Umbilical cord (tissue), 2 donors: Measurements from ENCODE around the gene BLVRA. TPM values are rescaled to one million over a fixed set of nuclear protein-coding genes. Genes with fewer than 3 reads are reported as not detected.

Source experiments
- DNase-seq: peaks from one replicate; pipeline ENCODE4 v3.0.0-alpha.2; 2015; ENCODE audit warnings: low spot score
- total RNA-seq: library from RNA; depleted of rRNA; stranded (reverse); fragments of >200 nt; gene quantifications from one replicate; pipeline ENCODE4 v1.2.3, GENCODE V29; 2014; ENCODE audit warnings: low replicate concordance; ENCODE audit not compliant: insufficient read depth

Gene BLVRA
- total RNA-seq, 1 donor from 2014 or later: 10.4 TPM

DNA sequence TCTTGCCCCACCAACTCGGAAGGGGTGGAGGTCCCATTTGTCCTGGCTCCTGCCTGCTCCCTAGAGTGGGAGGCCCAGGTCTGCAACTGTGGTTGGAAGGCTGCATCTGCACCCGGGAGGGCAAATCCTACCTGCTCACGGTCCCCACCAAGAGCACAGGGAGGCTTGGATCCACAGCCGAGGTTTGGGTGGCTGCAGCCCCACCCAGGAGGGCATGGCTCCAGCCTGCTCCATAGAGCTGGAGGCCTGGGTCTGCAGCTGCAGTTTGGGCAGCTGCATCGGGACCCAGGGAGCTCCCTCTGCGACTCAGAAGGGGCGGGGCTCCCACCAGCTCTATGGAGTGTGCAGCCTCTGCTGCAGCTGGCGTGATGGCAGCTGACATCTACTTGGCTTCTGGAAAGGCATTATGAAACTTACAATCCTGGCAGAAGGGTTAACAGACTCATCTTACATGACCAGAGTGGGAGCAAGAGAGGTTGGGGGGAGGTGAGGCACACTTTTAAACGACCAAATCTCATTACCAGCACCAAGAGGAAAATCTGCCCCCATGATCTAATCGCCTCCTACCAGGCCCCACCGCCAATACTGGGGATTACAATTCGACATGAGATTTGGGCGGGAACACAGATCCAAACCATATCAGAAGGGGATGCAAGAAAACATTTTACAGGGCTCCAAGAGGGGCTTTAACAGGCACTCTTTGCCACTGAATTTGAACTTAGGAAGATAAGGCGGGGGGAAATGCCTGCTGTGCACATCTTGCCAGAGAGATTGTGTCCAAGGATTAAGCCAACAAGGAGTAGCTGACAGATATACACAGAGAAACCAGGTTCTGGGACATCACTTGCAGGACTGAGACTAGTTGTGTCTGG is 8.2 kb upstream of the BLVRA start:
- DNase-seq: peak; percentile 41

DNA sequence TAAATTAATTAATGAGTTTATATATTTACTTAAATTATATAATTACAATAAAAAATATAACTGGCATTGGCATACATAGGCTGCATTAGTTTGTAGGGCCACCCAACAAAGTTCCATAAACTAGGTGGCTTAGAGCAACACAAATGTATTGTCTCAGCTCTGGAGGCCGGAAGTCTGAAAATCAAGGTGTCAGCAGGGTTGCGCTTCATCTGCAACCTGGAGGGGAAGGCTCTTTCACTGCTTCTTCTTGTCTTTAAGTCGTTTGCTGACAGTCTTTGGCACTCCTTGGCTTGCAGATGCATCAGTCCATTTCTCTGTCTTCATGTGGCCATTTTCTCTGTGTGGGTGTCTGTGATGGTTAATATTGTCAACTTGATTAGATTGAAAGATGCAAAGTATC is 6.1 kb upstream of the BLVRA start:
- no peak for DNase-seq

DNA sequence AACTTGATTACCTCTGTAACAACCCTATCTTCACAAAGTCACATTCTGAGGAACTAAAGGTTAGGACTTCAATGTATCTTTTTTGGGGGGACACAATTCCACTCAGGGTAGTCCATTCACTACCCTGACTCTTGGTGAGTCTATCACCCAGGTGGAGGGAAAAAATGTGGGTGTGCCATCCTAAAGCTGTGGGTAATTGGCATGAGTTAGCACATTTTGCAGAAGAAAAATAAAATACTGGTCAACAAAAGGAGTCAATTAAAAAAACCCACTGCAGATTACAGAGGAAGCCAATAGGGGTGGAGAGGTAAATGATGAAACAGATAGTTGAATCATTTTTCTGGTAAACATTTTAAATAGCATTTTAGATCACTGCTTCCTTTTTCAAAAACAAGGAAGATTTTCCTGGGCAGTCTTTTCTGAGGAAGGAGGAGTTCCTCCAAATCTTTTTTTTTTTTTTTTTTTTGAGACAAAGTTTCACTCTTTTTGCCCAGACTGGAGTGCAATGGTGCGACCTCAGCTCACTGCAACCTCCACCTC is 5.1 kb upstream of the BLVRA start:
- no peak for DNase-seq

DNA sequence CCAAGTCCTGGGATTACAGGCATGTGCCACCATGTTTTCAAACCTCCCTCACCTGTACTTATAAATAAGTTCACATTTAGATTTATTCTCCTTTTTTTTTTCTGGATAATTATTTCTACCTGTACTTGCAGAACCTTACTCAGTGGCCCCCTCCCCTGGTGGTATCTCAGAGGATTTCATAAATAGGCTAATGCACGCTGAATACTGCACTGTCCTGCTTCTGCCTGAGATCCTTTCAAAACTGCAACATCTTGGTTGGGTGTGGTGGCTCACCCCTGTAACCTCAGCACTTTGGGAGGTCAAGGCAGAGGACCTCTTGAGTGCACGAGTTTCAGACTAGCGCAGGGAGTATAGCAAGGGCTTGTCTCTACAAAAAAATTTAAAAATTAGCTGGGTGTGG is 4.6 kb upstream of the BLVRA start:
- DNase-seq: no peak

DNA sequence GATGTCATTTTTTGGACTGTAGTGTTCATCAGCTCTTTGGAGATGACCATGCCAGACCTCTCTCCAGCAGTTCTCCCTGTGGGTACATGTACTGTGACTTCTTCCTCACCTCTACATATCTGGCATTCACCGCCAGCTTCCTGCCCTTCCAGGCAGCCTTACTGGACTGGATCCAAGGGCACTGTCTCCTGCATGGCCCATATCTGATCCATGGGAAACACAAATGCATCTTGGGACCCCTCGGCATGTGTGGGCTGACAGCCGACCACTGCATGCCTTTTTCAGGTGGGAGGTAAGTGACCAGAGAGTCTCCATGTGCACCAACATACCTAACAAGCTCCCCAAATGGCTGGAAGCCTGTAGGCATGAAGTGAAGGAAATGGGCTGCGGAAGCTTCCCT is 3.9 kb upstream of the BLVRA start:
- no peak for DNase-seq

DNA sequence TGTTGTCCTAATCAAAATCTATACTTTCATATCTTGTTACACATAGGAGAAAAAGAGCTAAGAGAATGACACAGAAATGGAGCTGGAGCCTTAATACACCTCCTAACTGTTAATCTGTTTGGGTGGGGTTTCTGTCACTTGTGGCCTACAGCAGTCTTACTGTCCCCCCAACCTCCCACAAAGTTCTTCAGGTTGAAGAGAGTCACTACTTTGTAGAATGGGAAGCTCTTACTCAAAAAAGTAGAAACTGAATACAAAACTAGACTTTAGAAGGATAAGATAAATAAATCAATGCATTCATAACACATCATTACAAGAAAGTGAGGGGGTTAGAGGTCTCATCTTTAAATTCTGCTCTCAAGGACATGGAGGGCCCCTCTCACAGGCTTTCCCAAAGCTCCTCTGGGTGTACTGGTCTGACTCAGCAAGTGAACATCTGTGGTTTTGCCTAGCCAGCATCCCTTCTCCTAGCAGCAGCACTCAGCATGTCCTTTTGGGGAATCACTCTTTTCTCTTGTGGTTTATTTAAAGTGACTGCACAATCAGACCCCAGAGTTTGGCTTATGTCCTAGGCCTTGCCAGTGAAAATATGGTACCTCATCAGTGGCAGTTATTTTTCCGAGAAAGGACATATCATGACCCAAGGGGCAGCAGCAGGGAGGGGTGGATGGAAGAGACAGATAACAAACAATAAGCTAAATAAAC is 2.0 kb upstream of the BLVRA start:
- DNase-seq: peak; percentile 81

DNA sequence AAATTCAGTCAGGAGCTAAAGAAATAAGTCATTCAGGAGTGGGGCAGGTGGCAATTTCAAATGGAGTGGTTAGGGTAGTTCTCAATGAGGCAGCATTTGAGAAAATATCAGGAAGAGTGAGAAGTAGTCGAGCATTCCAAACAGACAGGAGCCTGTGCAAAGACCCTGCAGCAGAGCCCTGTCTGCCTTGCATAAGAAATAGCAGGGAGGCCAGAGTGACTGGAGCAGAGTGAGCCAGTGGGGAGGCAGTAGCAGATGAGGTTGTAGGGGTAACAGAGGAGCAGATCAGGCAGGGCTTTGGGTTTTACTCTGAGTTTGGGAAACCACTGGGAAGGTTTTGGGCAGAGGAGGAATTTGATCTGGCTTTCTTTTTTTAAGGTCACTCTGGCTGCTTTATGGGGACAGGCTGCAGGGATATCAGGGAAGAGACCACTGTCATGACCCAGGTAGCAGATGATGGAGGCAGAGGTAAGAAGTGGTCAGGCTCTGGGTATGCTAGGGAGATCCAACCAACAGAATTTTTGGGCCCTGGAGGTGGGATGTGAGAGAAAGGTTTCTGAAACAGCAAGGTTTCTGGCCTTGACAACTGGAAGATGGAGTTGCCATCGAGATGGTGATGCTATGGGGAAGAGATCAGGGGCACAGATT is 1.3 kb upstream of the BLVRA start:
- DNase-seq: no peak

DNA sequence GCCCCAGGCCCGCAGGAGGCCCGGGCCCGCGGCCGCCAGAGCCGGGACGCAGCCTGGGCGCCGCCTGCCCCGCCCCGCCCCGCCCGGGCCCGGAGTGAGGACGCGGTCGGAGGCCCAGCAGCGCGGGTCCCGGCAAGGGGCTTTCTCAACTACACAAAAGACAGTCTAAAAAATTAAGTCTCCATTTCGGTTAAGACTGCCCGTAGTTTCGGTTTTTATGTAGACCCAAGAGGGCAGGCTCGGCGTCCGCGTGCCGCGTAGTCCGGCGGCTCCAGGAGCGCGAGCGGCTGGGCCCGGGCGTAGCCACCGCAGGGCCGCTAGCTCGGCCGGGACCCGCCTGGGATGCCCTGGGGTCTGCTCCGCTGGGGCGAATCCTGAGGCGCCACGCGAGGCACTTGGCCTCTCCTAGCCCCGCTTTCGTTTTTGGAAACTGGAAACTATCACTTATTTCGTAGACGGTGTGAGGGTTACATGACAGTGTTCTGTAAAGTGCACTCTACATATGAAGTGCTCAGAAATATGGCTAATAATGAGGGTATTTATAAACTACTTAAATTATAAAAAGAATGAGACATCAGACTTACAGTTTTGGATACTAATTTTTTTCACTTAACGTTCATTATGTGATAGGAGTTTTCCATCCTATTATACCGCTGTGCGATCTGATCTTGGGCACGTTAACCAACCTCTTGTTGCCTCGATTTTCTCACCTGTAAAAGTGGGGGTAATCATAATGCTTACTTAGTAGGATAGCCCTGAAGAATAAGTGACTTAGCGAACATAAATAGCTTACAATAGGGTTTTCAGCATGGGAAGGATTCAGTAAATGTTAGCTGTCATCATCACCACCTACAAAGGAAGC is 573 bp downstream of the BLVRA start:
- peak; percentile 46 for DNase-seq

DNA sequence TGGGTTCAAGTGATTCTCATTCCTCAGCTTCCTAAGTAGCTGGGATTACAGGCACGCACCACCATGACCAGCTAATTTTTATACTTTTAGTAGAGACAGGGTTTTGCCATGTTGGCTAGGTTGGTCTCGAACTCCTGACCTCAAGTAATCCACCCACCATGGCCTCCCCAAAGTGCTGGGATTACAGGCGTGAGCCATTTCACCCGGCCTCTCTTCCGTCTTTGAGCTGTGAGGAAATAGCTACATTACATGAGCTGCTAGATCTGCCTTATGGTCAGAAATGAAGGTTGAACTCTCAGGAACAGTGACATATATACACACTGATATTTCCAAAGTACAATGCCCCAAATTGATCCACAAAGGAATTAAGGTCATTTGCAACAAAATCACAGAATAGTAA is 2.4 kb downstream of the BLVRA start:
- DNase-seq: no peak

DNA sequence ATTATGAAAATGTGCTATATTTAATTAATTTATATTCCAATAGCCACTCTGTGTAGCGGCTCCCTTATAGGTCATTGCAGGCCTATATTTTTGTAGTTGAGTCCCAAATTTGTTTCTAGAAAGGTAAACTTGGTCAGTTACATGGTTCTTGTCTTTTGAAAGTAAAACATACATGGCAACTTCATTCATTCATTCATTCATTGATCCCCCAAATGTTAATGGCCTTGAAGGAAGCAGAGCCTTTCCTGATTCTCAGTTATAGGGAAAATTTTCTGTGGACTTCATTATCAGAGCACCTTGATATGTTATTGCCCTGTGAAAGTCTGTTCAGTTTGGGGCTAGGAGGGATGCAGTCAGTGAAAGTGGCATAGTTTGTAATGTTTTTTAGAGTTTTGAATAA is 2.9 kb downstream of the BLVRA start:
- DNase-seq: no peak

DNA sequence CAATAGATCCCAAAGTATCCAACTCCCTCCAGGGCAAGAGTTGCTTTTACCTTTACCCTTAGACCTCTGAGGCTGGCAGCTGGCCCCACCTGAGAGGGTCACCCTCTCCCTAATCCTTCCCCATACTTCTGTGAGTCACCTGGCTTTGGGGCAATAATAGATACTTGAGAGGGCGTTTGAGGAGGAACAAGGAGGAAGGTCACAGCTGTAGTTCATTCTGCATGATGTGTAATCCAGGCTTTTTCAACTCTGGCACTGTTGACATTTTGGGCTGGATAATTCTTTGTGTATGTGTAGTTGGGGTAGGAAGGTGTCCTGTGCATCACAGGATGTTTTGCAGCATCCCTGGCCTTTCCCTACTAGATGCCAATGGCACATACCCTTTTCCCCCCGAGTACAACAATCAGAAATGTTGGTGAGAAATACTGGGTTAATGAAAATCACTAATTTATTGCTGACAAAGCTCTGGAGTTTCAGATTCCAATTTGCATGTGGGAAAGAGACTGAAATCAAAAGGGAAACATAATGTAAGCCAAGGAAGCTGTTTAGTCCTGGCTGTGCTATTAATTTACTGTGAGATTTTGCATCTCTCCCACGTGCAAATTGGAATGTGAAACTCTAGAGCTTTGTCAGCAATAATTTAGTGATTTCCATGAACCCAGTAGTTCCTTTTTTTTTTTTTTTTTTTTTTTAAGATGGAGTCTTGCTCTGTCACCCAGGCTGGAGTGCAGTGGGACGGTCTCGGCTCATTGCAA is 3.6 kb downstream of the BLVRA start:
- no peak for DNase-seq

DNA sequence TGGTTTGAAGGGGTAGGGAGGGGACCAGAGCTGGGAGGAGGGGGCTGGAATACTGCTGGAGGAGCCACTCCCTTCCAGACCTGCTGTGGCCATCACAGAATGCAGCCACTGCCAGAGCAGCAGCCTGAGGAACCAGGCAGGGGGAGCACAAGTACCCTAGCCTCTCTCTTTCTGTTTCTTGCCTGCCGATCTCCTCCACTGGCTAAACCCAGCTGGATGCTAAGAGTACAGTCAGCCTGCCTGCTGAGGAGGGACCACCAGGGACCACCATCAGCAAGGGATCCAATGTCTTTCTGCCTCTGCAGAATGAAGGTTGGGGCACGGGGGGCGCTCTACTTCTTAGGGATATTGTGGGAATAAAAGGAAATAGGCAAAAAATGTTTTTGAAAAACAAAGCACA is 4.7 kb downstream of the BLVRA start:
- DNase-seq: no peak

DNA sequence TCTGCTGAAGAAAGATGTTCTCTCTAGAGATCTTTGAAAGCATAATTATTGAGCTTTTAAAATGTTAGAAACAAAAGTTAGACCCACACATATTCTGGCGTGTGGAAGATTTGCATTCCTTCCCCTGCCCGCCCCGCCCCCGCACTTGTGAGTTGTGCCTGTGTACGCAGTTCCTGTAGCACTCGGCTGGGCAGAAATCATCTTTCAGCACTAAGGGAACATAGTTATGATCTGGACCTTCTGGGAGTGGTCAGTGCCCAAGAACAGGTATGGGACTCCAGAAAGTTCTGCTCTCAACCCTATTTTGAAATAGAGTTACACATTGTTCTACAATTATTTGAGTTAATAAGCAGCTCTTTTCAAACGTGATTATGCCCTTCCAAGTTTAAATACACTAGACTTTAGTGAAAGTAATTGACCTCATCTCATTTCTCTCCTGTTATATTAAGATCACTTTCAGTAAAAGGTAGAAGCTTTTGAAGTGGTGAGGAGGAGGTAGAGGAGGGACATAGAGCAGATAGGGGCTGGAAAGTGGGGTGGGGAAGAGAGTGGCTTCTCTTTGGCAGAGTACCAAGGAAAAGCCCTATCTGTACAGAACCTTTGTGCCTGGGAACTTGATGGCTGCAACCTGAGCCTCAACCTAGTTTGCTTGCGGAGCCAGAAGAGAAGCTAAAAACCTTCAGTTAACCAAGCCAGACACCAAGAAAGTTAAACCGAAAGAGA is 5.7 kb downstream of the BLVRA start:
- no peak for DNase-seq

DNA sequence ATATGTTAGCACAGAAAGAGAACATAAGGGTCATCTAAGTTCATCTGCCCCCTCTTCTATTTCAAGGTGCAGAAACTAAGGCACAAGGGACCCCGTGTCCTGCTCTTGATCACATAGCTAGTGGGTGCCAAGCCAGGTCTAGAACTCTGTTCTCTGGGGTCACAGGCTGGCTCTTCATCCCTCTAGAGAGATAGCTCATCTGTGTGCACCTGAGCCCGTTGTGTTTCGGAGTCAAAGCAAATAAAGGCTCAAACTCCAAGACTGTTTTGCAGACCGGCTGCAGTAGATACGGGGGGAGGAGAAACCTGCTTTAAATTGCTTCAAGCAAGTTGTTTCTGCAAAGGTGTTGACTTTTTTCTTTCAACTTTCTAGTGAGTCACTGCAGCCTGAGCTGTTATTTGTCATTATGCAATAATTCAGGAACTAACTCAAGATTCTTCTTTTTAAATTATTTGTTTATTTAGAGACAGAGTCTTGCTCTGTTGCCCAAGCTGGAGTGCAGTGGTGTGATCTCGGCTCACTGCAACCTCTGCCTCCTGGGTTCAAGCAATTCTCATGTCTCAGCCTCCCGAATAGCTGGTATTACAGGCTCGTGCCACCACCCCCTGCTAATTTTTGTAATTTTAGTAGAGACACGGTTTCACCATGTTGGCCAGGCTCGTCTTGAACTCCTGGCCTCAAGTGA is 6.5 kb downstream of the BLVRA start:
- DNase-seq: no peak

DNA sequence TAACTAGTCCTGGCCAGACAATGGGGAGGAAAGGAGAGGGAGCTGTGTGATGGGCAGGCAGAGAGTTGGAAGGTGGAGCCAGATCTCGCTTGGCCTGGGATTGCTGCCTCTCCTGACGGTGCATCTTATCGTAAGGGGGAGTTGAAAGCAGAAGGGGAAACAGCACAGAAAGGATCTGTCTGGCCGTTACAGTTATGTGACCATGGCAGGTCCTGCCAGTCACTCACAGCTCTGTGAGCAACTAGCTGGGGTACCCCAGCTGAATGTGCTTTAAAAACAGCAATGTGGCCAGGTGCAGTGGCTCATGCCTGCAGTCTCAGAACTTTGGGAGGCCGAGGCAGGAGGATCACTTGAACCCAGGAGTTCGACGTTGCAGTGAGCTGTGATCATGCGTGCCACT is 8.1 kb downstream of the BLVRA start:
- DNase-seq: no peak

DNA sequence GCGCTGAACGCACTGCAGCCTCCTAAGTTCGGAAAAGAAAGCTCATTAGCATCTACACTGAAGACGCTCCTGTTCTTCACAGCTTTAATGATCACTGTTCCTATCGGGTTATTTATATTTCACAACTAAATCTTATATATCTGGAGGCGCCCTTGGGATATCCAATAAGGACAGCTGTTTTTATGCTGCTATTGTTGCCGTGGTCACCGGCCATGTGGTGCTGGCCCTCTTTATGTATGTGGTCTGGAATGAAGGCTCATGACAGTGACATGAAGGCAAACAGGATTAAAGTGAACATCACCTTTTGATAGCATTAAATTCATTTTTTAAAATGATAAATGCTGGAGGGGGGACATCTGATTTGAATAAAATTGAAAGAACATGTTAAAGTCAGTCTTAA is 8.8 kb downstream of the BLVRA start:
- DNase-seq: no peak

DNA sequence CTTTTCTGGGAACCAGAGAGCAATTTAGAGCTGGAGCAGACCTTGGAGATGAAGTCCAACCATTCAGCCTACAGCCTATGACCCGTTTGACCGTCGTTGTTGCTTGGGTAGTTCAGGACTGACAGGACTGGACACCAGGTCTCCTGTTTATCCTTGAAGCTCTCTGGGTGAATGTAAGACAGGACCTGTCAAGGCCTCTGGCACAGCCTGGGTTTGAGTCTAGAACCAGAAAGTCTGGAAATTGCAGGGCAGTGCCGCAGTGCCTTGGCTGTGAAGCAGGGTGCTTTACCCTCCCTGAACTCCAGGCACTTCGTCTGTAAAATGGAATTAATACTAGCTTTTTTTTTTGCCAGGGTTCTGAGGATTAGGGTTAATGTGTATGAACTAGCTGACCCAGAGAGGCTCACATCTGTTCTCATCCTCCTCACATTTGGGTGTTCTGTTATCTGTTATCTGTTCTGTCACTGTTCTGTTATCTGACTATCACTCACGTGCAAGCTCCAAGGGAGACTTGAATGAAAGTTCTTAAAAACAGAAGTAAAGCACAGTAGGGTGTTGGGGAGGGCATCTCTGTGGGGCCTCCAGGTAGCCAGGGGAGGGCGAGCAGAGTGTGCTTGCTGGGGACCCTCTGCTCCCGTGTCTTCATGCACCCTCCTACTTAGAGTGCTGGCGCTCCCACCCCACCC is 9.9 kb downstream of the BLVRA start:
- DNase-seq: no peak

DNA sequence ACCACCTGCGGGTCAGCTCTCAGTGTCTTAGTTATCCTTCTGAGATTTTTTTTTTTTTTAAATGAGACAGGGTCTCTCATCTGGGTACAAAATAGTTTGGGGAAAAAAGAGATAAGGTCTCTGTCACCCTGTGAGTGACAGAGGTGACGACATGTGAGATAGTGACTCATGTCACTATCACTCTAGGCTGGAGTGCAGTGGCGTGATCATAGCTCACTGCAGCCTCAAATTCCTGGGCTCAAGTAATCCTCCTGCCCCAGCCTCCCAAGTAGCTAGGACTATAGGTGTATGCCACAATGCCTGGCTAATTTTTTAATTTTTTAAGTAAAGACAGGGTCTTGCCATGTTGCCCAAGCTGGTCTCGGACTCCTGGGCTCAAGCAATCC is 10.4 kb downstream of the BLVRA start:
- no peak for DNase-seq

DNA sequence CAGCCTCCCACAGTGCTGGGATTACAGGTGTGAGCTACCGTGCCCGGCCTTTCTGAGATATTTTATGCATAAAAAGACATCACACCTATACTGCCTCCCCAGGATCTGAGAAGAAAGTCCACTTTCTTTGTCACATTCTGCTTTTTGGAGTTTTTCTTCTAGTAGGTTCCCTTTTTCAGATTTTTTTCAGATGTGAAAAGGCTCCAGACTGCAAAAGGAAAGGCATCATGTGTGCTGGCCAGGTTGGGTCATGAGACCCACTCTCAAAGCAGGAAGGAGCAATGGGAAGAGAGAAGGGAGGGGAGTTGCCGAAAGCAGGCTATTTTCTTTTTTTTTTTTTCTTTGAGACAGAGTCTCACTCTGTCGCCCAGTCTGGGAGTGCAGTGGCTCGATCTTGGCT is 10.8 kb downstream of the BLVRA start:
- no peak for DNase-seq
